ENCODE measurements around the gene DDAH1.

GRCh38 chr1:85363521-85363920 lies 101.4 kb downstream of the DDAH1 start:
- TF ChIP-seq CTCF (IDR thresholded peaks at IDR 0.05) (no peak), POLR2A (IDR thresholded peaks at IDR 0.05) (no peak)

Data from ovary (tissue), 3 donors.